Right hindlimb (tissue), 1 donor: ENCODE data around the gene ATP5PO.
"Not testable (repeated sequence)": the region's sequence is repeated elsewhere in the genome, so short reads cannot be mapped to it uniquely, and the experiment has no call there.

Experiments
- DNase-seq: peaks from one replicate; pipeline ENCODE4 v3.0.0-alpha.2; 2018

The ATP5PO gene

DNA sequence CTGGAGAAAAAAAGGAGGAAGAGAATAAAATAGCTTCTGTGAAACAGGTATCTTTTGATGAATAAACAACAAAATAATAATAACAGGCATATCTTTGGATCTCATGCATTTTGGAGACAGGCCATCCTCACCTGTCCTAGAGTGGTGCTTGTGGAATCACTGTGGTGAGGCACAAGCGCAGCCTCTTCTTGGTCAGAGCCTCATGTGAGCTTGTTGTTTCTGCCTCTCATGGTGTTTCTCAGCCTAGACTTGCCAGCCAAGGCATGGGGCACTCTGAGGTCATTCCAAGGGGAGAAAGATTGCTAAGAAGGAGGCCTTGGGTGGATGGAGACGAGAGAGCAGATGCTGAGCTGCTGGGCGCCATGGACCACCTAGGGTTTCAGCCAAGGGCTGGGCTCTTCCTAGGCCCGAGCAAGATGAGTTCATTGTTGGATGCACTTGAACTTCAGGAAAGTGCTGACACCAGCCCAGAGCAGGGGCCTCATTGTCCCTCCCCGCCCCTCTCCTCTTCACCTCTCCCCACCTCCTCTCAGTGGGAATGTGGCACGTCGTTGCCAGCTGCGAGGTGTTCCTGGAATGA lies 49.5 kb downstream of the ATP5PO start:
- DNase-seq, result no peak

DNA sequence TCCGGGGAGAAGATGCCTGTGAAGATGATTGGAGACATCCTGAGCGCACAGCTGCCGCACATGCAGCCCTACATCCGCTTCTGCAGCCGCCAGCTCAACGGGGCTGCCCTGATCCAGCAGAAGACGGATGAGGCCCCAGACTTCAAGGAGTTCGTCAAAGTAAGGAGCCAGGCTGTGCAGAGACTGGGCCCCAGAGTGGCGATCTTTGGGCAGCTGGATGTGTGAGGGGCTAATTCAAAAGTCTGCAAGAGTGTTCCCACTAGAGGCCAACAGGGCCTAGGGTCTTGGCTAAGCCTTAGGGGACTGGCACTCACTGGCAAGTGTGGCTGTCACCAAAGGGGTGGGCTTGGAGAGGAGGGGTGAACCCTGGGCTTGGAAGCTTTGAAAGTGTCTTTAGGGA lies 50.4 kb downstream of the ATP5PO start:
- no peak for DNase-seq

DNA sequence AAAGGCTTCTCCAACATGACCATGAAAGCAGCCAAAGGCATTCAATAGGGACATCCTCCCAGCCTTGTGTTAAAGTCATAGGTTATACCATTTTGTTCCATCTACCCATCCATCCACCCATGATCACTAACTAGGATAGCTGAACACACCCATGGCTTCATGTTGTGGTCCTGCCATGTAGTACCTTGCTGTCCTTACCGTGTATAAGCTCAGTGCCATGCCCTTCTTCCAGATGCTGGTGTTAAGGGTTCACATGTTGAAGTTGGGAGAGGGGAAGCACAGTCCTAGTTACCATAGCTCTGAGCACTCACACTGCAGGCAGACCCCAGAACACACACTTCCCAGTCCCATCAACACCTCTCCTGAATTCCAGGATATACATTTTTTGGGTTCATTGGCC lies 51.5 kb downstream of the ATP5PO start:
- no peak for DNase-seq

DNA sequence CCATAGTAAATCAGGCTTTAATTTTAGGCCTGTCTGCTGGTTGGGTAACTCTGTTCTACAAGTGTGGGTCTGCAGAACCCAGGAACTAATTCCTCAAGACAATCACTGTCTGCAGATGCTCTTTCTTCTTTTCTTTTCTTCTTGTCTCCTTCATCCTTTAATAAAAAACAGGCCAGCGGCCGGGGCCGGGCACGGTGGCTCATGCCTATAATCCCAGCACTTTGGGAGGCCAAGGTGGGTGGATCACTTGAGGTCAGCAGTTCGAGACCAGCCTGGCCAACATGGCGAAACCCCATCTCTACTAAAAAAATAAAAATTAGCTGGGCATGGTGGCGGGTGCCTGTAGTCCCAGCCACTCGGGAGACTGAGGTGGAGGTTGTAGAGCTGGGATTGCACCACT lies 52.4 kb downstream of the ATP5PO start:
- DNase-seq, result not testable (repeated sequence)

DNA sequence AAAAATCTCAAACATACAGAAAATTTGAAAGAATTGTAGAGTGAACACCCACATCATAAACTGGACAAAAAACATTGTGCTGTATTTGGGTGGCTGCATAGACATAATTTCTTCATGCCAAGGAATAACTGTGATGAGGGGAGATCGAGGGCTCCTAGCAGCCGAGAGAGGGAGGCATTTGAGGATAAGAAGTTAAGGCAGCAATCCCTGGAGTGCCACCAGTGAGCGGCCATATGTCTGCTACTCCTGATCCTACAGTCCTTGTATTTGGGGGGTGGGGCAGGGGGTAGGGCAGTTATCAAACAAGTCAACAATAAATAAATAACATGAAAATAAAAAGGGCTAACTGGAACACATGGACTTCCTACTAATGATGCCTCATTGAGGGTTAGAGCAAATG lies 54.5 kb downstream of the ATP5PO start:
- no peak for DNase-seq

DNA sequence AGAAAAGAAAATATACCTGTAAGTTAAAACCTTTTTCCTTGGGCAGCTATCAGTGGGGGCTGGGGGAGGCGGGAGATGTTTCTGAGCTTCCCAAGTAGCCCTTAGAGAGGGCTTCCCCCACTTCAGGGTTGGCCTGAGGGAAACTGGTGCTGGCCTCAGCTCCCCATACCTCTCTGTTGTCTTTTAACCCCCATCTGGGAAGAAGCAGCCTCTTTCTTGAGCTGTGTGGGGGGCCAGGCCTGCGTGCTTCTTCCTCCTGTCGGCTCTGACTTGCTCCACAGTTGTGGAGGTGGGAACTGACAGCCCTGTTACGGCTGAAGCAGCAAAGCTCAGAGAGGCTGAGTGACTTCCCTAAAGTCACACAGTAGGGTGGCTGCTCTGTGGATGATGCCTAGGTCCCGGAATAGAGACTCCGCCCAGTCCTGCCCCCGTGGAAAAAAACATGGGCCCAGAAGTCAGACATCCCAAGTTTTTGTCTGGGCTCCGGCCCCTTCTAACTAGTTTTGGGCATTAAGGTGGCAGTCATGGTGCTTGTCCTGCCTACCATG lies 55.2 kb downstream of the ATP5PO start:
- no peak for DNase-seq

DNA sequence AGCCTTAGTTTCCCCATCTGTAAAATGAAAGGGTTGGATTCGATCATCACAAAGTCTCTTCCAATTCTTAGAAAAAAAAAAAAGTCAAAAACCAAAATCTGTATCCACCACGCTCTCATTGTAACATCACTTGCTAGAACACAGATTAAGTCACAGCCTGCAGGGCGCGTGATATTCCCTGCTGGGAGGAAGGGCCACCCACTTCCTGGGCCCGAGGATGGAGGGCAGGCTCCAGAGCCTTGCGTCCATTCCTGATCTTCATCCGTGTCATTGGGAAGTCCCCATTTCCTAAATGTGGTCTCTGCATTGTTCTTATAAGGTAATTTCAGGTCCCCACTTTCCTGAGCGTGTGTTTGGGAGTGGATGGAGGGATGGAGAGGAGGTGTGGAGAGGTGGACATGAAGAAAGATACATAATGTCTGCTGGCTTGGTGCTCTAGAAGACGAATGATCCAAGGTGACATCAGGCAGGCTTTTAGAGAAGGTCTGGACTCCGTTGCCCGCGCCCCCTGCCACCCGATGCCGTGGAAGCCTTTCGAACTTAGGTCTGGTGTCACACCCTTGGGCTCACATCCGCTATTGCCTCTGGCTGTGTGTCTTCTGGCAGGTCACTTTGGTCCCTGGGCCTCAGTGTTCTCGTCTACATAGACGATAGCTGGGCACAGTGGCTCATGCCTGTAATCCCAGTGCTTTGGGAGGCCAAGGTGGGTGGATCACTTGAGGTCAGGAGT lies 56.1 kb downstream of the ATP5PO start:
- no peak for DNase-seq

DNA sequence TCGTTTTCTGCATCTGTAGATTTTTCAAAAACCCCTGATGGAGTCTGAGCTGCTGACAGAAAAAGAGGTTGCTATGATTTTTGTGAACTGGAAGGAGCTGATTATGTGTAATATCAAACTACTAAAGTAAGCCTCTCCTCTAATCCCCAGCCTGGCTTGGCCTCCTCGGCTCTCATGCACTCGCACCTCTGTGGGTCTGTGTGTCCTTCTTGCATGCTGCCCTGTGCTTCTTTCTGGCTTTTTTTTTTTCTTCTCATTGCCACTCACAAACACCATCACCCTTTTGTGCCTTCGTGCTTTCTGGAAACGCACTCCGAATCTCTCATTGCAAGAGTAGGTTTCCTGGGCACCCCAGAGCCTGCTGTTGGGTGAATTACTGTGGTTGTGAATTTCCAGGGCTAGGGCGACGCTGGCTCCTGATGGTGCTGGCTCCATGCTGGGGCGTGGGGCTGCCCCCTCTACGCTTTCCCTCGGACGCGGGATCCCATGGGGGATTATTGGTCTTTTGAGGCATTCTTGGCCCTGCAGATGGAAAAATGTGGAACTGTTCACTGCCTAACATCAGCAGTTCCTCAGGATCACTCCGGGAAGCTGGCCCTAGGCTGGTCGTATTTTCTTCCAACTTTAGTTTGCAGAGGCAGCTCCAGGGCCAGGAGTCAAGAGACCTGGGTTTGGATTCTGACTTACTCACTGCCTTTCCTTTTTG lies 56.8 kb downstream of the ATP5PO start:
- DNase-seq, result peak; percentile 62

DNA sequence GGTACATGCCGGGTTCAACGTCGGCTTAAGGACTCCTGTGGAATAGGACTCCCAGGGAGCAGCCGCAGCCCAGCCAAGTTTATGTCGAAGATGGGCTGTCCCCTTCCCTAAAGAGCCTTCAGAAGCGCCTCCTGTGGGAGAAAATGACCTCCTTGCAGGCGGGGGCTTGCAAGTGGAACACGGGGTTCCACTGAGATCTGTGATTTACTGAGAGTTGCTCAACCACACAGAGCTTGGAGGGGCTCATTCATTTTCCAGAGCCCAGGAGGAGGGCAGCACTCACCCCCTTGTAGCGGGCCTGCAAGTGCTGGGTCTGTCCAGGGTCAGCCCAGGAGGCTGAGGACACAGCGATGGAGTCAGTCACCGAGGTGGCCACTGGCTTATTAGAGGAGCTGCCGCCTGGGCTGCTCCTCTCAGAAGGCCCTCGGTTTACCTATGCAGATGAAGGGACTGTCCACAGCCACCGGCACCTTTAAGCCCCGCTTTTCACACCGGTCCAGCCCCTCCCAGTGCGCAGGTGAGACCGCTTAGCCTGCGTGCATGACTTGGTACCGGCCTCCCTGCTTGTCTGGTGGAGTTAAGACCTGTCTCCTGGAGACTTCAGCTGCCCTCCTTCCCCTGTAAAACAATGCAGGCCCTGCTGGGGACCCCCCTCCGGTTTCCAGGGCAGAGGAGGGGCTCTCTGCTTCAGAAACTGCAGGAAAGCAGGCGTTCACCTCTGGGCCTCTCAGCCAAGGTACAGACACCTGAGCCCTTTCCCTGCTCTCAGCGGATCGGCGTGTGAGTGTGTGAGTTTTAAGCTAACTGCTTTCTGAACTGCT lies 57.5 kb downstream of the ATP5PO start:
- no peak for DNase-seq

DNA sequence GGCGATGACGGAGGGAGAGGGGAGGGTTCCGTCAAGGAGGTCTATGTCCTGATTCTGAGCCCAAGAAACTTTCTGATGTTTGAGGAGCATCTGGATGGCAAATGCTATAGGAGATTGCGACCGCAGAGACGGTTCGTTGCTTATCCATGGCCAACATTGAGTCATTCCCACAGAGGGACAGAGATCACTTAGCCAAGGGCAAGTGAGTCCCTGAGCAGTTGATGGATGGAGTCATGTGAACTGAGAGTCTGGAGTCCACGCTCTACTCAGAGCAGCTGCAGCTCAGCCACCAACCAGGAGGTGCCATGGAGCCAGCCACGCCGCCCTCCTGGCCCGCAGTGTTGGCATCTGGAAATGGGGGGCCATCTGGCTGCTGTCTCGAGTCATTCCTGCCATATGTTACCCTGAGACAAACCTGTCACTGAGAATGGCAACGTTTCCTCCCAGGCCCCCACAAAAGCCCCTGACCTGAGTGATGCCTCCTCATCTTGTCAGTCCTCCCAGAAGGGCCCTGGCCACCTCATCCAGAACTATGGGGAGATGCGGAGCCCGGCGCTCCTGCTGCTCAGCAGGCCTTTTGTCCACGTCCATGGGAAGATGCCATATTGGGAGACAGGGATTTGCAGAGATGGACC lies 58.6 kb downstream of the ATP5PO start:
- DNase-seq, result no peak

DNA sequence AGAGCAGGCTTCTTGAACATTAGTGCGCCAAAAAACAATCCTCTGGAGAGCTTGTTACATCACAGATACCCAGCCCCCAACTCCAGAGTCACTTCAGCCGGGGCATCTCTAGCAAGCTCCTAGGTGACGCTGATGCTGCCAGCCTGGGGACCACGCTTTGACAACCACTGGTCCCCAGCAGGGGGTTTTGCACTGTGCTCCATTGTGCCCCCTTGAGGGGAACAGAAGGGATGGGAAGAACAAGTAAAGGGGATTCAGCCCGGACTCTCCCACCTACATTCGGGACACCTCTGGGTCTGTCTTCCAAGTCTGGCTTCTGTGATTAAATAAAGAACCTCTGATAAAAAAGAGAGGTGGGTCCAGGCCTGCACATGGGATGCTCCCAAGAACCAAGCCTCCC lies 60.4 kb downstream of the ATP5PO start:
- no peak for DNase-seq

DNA sequence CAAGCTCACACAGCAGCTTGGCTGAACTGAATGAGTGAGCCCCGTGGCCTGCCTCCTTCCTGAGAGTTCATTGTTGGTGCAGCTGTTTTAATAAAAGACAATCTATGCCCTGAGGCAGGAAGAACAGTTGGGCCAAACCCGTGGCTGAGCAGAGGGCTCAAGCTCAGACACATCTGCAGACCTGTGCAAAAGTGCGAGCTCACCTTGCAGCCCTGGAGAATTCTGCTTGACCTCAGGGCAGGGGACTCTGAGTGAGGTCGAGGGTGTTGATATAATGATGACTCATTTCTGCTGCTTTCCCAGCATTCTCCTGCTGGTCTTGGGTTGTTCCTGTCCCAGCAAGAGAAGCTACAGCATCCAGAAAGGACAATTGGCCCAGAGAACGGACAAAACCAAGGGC lies 61.0 kb downstream of the ATP5PO start:
- DNase-seq, result no peak
